Stimulated activated CD4-positive, alpha-beta T cell treated with anti-CD3 and anti-CD28 coated beads, Interleukin-1b, Interleukin-23, amount 100 ng/mL, for 4 hours (primary cell): ENCODE measurements around the gene SH3PXD2A.

Experiments
- DNase-seq, 2 donors: peaks; one replicate each; pipeline ENCODE4 v3.0.0-alpha.2; 2020; ENCODE audit warnings: low read depth in 2 of 2

SH3PXD2A gene

GRCh38 chr10:103603382-103603781 is 252.0 kb downstream of the SH3PXD2A start:
- no peak for DNase-seq

GRCh38 chr10:103602852-103603155 is 252.6 kb downstream of the SH3PXD2A start:
- DNase-seq, result no peak

GRCh38 chr10:103602028-103602851 is 253.1 kb downstream of the SH3PXD2A start:
- no peak for DNase-seq

DNA sequence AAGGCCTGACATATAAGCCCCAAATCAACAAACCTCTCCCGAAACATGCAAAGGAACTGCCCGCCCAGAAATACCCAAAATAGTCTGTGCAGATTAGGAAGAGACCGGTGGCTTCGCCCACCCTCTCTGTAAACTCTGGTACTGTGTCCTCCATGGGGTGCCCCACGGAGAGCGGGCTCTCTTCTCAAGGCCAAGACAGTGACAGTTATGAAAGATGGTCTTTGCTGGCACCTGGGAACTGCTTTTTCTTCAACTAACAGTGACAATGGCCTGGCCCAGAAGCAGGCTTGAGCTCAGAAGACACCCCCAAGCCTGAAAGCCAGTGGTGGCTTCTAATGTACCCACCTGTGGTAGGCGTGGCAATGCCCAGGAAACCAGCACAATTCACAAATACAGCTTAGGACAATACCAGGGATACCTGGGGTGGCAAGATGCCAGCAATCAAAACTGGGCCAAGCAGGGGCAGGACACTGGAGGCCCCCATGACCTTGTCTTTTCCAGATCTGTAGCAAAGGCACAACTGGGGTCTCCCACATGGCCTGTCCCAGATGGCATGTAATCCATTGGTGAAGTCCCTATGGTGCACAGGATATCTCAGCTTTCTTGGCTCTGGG is 254.3 kb downstream of the SH3PXD2A start:
- DNase-seq, result no peak

GRCh38 chr10:103600325-103600724 is 255.1 kb downstream of the SH3PXD2A start:
- DNase-seq, result no peak

DNA sequence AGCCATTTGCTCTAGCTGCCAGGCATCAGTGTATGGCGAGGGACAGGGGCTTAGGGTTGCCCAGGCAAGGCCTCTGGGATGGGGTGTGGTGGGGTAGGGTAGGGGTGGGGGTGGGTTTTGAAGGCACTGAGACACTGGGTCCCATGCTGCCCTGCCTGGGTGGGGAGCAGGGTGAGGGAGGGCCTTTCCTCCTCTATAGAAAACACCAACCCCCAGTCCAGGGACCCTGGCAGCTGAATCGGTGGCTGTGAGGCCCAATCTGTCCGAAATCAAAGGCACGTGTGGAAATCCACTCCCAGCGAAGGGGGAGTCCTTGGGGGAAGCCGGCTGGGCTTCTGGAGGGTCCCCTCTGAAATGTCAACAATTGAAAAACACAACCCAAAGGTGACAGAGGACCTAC is 255.5 kb downstream of the SH3PXD2A start:
- DNase-seq, result no peak

DNA sequence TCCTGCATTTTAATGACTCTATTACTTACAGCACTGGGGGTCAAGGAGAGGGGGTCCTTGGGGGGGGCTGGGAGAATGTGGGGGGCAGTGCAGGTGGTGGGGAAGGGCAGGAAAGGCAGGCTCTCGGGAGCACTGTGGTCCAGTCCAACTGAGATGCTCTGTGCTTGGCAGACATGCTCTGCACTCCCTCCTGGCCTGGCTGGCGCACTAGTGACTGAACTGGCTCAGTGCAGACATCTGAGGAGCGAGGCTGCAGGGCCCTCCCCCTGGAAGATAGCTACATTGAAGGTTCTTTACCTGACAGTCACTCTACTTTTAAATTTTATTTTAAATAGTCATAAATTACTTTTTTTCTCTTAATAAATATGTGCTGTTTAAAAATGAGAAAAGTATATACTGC is 256.2 kb downstream of the SH3PXD2A start:
- no peak for DNase-seq

DNA sequence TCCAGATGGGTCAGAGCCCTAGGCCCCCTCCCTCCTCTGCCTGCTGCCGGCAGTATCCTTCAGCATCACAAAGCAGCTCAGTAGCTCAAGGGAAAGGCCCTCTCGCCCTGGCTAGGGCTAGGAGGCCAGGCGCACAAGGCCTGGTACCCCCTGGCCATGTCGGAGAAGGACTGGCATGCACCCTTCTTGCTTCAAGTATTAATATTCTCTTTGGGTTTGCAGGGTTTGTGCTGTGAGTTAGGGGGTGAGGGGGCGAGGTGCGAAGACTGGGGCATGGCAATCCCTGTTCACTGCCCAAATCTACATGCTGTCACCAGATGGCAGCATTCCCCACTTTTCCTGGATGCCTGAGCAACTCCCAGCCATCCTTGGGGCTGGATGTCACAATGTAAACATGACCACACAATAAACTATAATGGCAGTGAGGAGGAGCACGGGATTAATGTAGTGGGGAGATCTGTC is 256.7 kb downstream of the SH3PXD2A start:
- no peak for DNase-seq

DNA sequence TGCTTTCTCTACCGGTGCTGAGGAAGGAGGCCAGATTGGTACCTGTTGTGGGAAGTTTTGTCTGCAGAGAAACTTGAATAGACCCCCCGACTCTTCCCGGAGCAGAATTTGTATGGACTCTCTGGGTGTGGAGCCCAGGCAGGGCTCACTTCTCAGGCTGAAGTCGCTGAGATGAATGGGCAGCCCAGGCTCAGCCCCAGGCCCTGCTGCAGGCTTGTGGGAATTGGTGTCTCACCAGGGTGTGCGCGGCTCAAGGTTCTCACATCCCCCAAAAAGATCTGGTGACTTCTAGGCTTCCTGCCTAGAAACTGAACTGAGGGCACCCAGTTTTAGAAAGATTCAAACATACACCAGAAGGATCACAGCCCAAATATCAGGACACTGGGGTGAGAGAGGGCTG is 258.4 kb downstream of the SH3PXD2A start:
- no peak for DNase-seq

- no peak for DNase-seq
These were observed 259.2 kb downstream of the SH3PXD2A start for GRCh38 chr10:103595933-103596726.

- no peak for DNase-seq
These were observed 262.3 kb downstream of the SH3PXD2A start for GRCh38 chr10:103593022-103593570.

GRCh38 chr10:103592186-103593021 is 263.0 kb downstream of the SH3PXD2A start:
- peak; percentile 19 to 22 for DNase-seq

DNA sequence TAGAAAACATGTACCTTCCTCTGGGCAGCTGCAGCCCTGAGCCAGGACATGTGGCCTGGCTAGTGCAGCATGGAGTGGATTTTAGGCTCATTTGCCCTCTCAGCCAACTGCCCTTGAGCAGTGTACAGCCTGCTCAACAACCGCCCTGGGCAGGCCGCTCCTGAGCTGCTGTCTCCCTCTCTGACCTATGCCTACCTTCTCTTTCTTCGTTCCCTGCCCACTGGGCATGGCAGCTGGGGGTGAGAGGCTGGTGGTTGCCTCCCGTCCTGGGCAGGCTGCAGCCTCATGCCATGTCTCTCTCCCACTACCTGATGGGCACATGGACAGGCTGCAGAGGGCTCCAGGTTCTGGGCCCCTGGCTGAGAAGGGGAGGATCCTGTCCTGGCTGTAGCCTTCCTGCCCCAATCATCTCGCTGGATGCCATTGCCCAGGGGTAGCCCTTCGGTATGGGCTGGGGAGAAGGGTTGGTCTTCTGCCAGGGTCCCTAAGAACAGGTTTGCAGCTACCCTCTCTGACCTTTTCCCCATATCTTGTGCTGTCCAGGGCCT is 264.6 kb downstream of the SH3PXD2A start:
- no peak for DNase-seq

GRCh38 chr10:103590060-103590459 is 265.3 kb downstream of the SH3PXD2A start:
- no peak for DNase-seq

- no peak for DNase-seq
These were observed 266.2 kb downstream of the SH3PXD2A start for GRCh38 chr10:103589074-103589630.

- DNase-seq, result no peak
These were observed 268.3 kb downstream of the SH3PXD2A start for GRCh38 chr10:103587073-103587472.

DNA sequence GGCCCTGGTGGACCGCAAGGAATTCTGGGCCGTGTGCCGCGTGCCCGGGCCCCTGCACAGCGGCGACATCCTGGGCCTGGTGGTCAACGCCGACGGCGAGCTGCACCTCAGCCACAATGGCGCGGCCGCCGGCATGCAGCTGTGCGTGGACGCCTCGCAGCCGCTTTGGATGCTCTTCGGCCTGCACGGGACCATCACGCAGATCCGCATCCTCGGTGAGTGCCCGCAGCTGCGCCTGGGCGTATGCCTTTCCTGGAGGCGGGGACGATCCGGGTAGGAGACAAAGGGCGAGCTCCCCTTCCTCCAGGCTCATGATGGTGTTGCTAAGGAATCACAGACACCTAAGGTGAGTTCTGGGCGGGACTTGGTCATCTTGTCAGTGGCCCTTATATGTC is 270.4 kb downstream of the SH3PXD2A start:
- DNase-seq, result no peak

DNA sequence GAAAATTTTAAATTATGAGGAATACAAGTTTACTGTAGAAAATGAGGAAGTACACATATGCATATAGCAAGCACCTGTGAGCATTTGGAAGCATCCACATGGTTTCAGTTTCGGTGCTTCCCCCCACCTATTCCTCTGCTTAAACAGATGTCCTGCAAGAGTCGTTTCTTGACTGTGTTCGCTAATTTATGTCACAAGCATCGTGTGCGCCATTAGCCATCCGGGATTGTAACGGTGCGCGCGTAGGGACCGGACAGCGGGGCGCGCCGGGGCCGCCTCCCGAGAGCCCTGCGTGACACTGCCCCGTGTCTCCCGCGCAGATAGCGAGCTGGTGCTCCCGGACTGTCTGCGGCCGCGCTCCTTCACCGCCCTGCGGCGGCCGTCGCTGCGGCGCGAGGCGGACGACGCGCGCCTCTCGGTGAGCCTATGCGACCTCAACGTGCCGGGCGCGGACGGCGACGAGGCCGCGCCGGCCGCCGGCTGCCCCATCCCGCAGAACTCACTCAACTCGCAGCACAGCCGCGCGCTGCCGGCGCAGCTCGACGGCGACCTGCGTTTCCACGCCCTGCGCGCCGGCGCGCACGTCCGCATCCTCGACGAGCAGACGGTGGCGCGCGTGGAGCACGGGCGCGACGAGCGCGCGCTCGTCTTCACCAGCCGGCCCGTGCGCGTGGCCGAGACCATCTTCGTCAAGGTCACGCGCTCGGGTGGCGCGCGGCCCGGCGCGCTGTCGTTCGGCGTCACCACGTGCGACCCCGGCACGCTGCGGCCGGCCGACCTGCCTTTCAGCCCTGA is 271.0 kb downstream of the SH3PXD2A start:
- DNase-seq, result peak; percentile 48 to 60

- DNase-seq, result peak in 1 of 2 donors; percentile 21
These were observed 271.5 kb downstream of the SH3PXD2A start for GRCh38 chr10:103583871-103584215.
